Stimulated activated CD8-positive, alpha-beta memory T cell treated with anti-CD3 and anti-CD28 coated beads, Interleukin-4, amount 100 ng/mL, for 48 hours (primary cell): ENCODE measurements around the gene A1CF.
"Not testable (repeated sequence)": the region's sequence is repeated elsewhere in the genome, so short reads cannot be mapped to it uniquely, and the experiment has no call there.

Source experiments
- DNase-seq: peaks from one replicate; pipeline ENCODE4 v3.0.0-alpha.2; 2020

Gene A1CF

DNA sequence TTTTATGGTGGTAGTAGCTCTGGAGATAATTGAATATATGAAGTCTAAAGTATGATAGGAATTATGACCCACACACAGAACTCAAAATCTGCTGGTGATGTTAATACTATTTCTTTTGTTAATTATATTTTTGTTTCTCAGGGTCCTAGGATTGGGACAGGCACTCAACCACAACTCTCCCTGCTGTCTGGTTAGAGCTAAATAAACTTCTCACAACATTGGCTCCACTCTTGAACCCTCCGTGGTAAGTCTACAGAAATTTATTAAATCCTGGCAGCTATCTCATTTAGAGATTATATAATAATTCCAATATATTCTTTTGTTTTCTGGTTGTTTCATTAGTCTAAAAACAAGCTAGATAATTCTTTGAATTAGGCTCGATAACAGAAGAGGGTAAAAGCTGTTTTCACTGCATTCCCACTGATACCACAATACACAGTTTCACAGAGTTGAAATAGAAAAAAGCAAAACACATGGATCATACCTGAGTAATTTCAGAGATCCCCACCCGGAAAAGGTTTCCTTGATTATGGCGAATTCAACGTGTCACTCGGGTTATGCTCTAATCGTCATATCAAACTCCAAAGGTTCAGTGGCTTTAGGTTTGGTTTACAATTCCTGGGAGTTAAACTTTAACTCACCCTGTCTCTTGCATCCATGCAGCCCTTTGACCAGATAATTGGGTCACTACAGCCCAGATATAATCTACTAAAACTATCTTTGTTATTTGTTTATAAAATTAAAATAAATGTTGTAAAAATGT, at the start of gene A1CF:
TSS of gene A1CF (minus strand) at position 531 of the 763 bp plus-strand sequence. CDS start 25,687 bp downstream, outside the sequence.
- DNase-seq = no peak

DNA sequence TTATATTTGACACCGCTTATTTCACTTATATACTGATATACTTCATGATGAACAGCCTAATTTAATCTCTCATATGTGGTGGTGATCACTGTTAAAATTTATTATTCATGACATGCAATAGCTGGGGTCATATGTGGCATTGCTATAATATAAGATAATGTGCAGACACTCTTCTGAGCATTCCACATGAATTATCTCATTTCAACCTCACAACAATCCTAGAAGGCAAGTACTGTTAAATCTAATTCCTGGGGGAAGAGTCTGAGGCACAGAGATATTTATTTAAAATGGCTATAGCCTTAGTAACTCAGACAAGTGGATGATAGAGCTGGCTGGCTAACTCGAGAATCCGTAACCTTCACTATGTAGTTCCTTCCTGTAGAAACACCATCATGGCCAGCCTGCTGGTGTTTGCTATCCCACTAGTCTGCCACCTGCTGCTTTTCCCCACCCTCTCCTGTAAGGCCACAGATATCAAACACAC, 46.6 kb upstream of the A1CF start:
- DNase-seq = no peak

DNA sequence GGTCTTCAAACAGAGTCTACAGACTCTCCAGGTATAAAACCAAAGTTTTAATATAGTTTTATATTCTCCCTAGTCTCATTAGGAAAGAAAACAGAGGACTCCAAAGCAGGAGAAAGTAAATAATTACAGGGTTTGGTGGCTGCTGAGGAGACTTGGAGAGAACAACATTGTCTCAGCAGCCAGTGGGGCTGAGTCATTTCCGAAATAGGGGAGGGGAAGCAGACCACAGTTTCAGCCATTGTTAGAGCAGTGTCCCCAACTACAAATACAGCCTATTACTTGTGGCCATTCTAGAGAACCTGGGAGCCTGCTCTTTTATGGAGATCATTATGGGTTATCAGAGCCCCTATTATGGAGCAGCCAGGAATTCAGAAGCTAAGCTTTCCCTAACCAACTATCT, 44.2 kb upstream of the A1CF start:
- DNase-seq = no peak

- DNase-seq = no peak
These were observed 42.7 kb upstream of the A1CF start for GRCh38 chr10:50928190-50928552.

GRCh38 chr10:50927522-50928189, 42.2 kb upstream of the A1CF start:
- DNase-seq = no peak

DNA sequence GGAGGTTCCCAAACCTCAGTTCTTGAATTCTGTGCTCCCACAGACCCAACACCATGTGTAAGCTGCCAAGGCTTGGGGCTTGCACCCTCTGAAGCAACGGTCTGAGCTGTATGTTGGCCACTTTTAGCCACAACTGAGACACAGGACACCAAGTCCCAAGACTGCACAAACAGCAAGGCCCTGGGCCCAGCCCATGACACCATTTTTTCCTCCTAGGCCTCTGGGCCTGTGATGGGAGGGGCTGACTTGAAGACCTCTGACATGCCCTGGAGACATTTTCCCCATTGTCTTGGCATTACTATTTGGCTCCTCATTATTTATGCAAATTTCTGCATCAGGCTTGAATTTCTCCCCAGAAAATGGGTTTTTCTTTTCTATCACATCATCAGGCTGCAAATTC, 38.0 kb upstream of the A1CF start:
- DNase-seq = not testable (repeated sequence)

GRCh38 chr10:50919010-50919409, 33.6 kb upstream of the A1CF start:
- no peak for DNase-seq

GRCh38 chr10:50918529-50918928, 33.1 kb upstream of the A1CF start:
- no peak for DNase-seq

GRCh38 chr10:50917486-50917885, 32.1 kb upstream of the A1CF start:
- DNase-seq = no peak

- no peak for DNase-seq
These were observed 24.0 kb upstream of the A1CF start for GRCh38 chr10:50909334-50910014.

DNA sequence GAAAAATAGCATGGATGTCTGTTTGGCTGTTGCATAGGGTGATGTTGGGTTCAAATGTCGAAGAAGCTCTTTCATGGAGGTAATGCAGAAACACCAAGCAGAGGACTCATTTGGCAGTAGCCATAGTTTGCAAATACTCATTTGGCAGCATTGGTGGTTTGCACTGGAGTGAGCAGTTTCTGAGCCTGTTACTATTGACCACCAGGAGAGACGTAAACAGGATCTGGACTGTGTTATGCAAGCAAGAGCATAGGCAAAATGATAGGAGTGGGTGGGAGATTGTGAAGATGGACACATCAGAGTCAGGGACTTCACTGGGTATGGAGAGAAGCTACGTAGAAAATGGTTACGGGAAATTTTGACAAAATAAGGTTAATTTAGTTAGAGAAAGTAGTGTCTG, 22.9 kb upstream of the A1CF start:
- no peak for DNase-seq

DNA sequence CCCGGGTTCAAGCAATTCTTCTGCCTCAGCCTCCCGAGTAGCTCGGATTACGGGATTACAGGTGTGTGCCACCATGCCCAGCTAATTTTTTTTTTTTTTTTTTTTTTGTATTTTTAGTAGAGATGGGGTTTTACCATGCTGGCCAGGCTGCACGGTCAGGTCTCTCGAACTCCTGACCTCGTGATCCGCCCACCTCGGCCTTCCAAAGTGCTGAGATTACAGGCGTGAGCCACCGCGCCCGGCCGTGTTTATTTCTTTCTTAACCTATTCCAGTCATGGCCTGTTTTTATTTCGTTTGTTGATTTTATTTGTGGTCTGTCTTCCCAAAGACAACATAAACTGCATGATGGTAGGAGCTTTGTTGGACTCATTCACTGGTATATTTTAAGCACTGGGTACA, 20.4 kb upstream of the A1CF start:
- DNase-seq = not testable (repeated sequence)

DNA sequence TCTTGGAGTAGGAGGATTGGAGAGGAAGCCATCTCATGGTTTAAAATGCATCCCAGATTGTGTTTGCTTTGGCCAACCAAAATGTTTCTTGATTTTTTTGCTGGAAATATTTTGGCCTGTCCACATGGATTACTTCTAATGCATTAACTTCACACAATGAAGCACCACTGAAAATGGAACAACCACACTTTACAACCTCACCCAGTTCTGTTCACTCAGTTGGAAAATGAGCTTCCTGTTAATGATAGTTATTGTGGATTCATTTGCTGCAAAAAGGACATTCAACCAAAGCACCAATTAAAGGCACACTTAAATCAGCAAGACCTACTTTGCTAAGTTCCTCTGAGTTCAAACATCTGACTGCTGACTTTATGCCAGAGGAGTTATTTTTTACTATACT, 11.3 kb upstream of the A1CF start:
- no peak for DNase-seq

DNA sequence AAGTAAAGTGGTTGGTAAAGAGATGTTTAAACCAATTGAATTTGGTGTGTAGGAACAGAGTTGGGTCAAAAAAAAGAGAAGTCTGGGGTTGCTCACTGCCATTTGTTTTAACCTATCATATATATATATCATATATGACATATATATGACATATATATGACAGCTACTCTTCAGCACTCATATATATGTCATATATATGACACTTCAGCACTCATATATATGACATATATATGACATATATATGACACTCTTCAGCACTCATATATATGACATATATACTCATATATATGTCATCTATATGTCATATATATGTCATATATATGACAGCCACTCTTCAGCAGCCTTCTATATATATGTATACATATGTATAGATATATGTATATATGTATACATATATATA, 8.9 kb upstream of the A1CF start:
- no peak for DNase-seq

GRCh38 chr10:50892467-50892866, 7.0 kb upstream of the A1CF start:
- no peak for DNase-seq

DNA sequence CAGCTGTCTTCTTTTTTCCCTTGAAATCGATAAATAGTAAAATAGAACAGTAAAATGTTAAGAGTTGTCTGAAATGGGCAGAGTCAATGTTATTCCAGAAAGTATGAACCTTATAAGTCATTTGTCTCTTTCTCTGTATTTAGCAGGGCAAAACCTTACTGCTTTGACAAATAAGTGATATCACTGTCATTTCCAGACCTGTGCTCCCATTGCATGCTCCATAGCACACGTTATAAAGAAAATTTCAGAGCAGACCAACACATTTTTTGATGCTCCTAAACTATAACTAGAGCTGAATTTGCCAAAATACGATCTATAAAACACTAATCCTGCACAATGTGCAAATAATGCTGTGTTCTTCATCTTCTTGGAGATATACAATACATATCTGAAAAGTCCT, 1.1 kb downstream of the A1CF start:
- DNase-seq = no peak

DNA sequence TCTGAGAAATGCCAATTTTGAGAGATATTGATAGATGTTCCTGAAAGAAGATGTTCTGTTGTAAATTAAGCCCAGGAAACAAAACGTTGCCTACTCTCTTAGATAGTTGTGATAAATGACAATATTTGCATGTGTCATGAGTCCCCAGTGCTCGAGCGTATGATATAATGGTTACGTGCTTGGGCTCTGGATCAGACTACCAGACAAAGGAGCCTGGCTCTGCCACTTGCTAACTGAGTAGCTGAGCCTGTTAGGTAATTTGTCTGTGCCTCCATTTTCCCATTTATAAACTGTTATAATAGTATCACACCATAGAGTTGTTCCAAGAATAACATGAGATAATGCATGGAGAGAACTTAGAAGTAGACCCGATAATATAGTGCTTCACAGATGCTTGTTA, 1.8 kb downstream of the A1CF start:
- DNase-seq = no peak

GRCh38 chr10:50882540-50882983, 2.9 kb downstream of the A1CF start:
- no peak for DNase-seq

DNA sequence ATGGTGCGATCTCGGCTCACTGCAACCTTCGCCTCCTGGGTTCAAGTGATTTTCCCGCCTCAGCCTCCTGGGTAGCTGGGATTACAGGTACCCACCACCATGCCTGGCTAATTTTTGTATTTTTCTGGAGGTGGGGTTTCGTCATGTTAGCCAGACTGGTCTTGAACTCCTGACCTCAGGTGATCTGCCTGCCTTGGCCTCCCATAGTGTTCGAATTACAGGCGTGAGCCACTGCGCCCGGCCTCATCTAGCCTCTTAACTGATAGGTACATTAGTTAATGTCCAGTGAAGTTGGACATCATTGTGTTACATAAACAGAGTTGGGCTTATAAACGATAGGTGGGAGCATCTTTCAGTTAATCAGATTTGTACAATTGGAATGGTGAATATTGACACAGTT, 4.4 kb downstream of the A1CF start:
- not testable (repeated sequence) for DNase-seq

- DNase-seq = no peak
These were observed 9.0 kb downstream of the A1CF start for GRCh38 chr10:50876429-50876828.

- DNase-seq = no peak
These were observed 10.7 kb downstream of the A1CF start for GRCh38 chr10:50874723-50875122.

DNA sequence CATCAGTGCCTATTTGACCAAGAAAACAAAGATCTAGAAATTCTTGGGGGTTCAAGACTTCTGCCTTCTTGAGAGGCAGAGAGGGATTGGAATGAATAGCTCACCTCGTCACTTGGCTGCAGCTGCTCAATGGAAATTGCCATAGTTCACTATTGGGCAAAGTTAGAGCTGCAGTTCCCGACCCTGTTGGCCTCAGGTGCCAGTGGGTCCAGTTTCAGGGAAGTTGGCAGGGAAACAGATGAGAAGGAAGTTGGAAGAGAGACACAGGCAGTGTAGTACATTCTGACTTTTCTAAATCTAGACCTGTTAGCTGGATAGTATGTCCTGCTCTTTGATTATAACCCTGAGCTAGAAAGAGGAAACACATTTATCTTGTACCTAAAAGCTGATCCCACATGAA, 19.1 kb downstream of the A1CF start:
- DNase-seq = no peak

GRCh38 chr10:50862719-50863118, 22.7 kb downstream of the A1CF start:
- DNase-seq = no peak

- no peak for DNase-seq
These were observed 24.1 kb downstream of the A1CF start for GRCh38 chr10:50861370-50861769.
